Right atrium auricular region (tissue), 2 donors: Measurements from ENCODE around the gene KRT79. TPM values are rescaled to one million over a fixed set of nuclear protein-coding genes. Genes with fewer than 3 reads are reported as not detected.
"Not testable (repeated sequence)": the region's sequence is repeated elsewhere in the genome, so short reads cannot be mapped to it uniquely, and the experiment has no call there.

ENCODE experiments used
- DNase-seq: peaks from one replicate; pipeline ENCODE4 v3.0.0-alpha.2; 2019; ENCODE audit warnings: low spot score
- H3K27ac ChIP-seq, 2 donors: fragments of 200-600 bp; sonication (generic); 1 replicate in 1 of 2; 2 replicates in 1 of 2; pipeline ENCODE4 v1.5.1; 2016 to 2019
- H3K27me3 ChIP-seq, 2 donors: fragments of 200-600 bp; sonication (generic); one replicate each; pipeline versions ENCODE4 v1.5.1 to v1.6.0; 2017 to 2019
- H3K36me3 ChIP-seq: fragments of 200-600 bp; sonication (generic); one replicate; pipeline ENCODE4 v1.5.1; 2016
- H3K4me1 ChIP-seq, 2 donors: fragments of 200-600 bp; sonication (generic); one replicate each; pipeline versions ENCODE4 v1.5.1 to v1.6.0; 2017 to 2019
- H3K4me3 ChIP-seq, 2 donors: fragments of 200-600 bp; sonication (generic); 1 replicate in 1 of 2; 2 replicates in 1 of 2; pipeline ENCODE4 v1.5.1; 2017 to 2019; ENCODE audit warnings: mild to moderate bottlenecking in 1 of 2, moderate library complexity in 1 of 2
- H3K9me3 ChIP-seq, 2 donors: fragments of 200-600 bp; sonication (generic); one replicate each; pipeline ENCODE4 v1.5.1; 2019
- CTCF ChIP-seq, 2 donors: fragments of 200-600 bp; sonication (generic); IDR thresholded peaks; one replicate each; pipeline ENCODE4 v1.5.1; 2019; ENCODE audit warnings: antibody characterized with exemption in 2 of 2
- total RNA-seq, 2 donors: library from RNA; depleted of rRNA; stranded (reverse); fragments of >200 nt; gene quantifications; one replicate each; pipeline ENCODE4 v1.1.0, GENCODE V29; 2016

The KRT79 gene
- not detected for total RNA-seq

- no peaks in the 10 kb centered on the region for H3K36me3 ChIP-seq
- no peaks in the 10 kb centered on the region for H3K27me3 ChIP-seq
- no peaks in the 10 kb centered on the region for H3K9me3 ChIP-seq
- no peaks in the 10 kb centered on the region for H3K4me1 ChIP-seq
- TF ChIP-seq CTCF (IDR thresholded peaks at IDR 0.05) = no peak
- no peak within 1 kb of the TSS for H3K4me3 ChIP-seq
- H3K27ac ChIP-seq = no peak within 1 kb of the TSS
- no peak for DNase-seq
These were observed at the start of gene KRT79 for GRCh38 chr12:52833922-52834726. TSS of gene KRT79 (minus strand) at chr12:52834311. CDS start at chr12:52834260, 51 bp downstream.

GRCh38 chr12:52880499-52880898 is 46.4 kb upstream of the KRT79 start:
- H3K27ac ChIP-seq, H3K36me3 ChIP-seq, DNase-seq, H3K27me3 ChIP-seq, H3K4me3 ChIP-seq, H3K9me3 ChIP-seq: not testable (repeated sequence)
- peaks cover 0 to 16% of the 10 kb centered on the region in 2 donors for H3K4me1 ChIP-seq

GRCh38 chr12:52879394-52880351 is 45.6 kb upstream of the KRT79 start:
- Histone ChIP-seq H3K9me3 (no peaks in the 10 kb centered on the region), H3K27ac (no peak overlapping the region), H3K4me1 (peaks cover 0 to 21% of the 10 kb centered on the region in 2 donors), H3K27me3 (no peaks in the 10 kb centered on the region), H3K4me3 (peak overlapping the region in 1 of 2 donors; percentile 32), H3K36me3 (no peaks in the 10 kb centered on the region)
- TF ChIP-seq CTCF (IDR thresholded peaks at IDR 0.05) = peak; percentile 23 to 86
- peak; percentile 80 for DNase-seq

DNA sequence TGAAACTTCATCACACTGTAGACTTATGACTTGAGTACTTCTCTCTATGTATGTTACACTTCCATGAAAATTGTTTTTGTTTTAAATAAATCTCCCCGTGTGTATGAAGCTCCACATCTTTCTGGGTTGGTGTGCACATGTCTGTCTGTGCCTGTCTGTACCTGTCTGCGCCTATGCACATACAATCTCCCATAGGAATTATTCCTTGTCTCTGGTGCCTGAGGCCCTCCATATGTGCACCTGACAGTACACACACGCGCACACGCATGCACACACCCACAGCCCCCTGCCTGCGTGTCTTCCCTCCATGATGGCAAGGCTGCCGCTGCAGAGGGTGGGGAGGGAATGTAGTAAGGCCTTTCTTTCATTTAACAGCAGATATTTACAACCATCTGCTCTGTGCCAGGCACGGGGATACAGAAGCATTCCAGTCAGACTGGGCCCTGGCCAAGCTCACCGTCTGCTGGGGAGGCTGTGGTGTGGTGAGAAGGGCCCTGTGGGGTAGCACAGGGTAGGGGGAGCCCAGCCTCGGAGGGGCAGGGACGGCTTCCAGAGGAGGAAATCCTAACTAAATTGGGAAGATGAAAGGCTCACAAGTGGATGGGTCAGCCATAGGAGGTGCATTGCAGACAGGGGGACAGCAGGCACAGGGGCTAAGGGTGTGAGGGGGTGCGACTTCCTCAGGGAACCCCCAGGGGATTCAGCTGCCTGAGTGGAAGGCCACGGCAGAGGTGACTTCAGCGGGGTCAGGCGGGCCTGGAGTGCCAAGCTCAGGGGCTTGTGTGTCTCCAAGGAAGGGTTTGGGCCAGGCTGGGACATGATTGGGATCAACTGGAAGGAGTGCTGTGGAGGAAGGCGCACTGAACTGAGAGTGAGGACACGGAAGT is 44.6 kb upstream of the KRT79 start:
- DNase-seq = no peak
- Histone ChIP-seq H3K4me3 (peak overlapping the region in 1 of 2 donors; percentile 32), H3K27me3 (no peaks in the 10 kb centered on the region), H3K36me3 (no peaks in the 10 kb centered on the region), H3K4me1 (peaks cover 0 to 28% of the 10 kb centered on the region in 2 donors), H3K9me3 (no peaks in the 10 kb centered on the region), H3K27ac (no peak overlapping the region)
- no peak for TF ChIP-seq CTCF (IDR thresholded peaks at IDR 0.05)

GRCh38 chr12:52877242-52877641 is 43.1 kb upstream of the KRT79 start:
- no peak for TF ChIP-seq CTCF (IDR thresholded peaks at IDR 0.05)
- no peaks in the 10 kb centered on the region for H3K9me3 ChIP-seq
- H3K36me3 ChIP-seq = no peaks in the 10 kb centered on the region
- no peak for DNase-seq
- H3K4me1 ChIP-seq = peaks cover 0 to 37% of the 10 kb centered on the region in 2 donors
- H3K4me3 ChIP-seq = no peak overlapping the region
- H3K27ac ChIP-seq = no peak overlapping the region
- H3K27me3 ChIP-seq = no peaks in the 10 kb centered on the region
